Stimulated activated CD4-positive, alpha-beta T cell treated with anti-CD3 and anti-CD28 coated beads, Interleukin-1b, Interleukin-23, amount 100 ng/mL, for 4 hours (primary cell): ENCODE results near the gene PTRHD1.
"Not testable (repeated sequence)": the region's sequence is repeated elsewhere in the genome, so short reads cannot be mapped to it uniquely, and the experiment has no call there.

ENCODE experiments used
- DNase-seq, 2 donors: peaks; one replicate each; pipeline ENCODE4 v3.0.0-alpha.2; 2020; ENCODE audit warnings: low read depth in 2 of 2

Gene PTRHD1

GRCh38 chr2:24792874-24793760, at the start of gene PTRHD1, which contains the start of gene CENPO:
Gene PTRHD1, minus strand, starts transcription at chr2:24793391. Its CDS starts 14 bp downstream, at chr2:24793377.
Gene CENPO, plus strand, starts transcription at chr2:24793425. Its CDS starts 495 bp downstream, at chr2:24793920.
- peak; percentile 91 for DNase-seq

- DNase-seq: no peak
Observed at GRCh38 chr2:24842081-24843050, 49.2 kb upstream of the PTRHD1 start.

DNA sequence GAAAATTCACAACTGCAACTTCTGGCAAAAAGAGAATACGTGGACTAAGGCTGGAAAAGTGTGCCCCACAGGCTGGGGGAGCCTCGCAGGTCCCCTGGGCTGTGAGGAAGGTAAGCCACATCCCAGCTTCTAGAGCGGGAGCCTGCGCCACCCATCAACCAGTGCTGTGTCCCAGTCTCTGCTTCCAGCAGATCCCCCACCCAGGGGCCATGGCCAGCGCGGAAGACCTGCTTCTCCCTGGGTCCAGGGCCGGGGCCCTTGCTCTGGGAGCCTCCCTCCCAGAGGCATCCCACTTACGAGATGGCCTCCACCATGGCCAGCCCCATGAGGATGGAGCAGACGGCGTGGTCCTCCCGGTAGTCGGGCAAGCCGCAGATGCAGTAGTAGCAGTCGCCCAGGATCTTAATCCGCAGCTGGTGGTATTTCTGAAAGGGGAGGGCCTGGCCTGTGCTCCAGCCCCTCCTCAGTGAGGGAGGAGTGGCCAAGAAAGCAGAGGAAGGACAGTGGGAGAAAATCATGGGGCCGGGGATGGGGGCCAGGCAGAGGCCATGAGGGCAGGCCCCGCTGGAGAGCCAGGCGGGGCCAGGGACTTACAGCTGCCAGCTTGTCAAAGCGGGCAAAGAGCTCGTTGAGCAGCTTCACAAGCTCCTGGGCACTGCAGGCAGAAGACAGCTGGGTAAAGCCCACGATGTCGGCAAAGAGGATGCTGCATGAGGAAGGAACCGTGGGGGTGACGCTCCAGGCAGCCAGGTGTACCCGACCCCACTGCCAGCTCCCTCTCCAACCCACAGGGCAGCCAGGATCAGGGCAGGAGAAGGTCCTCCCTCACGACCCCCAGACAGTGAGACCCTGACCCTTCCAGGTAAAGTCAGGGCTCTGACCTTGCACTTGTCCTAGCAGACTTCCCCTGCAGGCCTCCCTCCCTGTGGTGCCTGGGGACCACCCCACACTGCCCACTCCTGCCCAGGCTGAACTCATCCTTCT, 48.1 kb upstream of the PTRHD1 start:
- DNase-seq: no peak

GRCh38 chr2:24840164-24840869, 47.1 kb upstream of the PTRHD1 start:
- no peak for DNase-seq

DNA sequence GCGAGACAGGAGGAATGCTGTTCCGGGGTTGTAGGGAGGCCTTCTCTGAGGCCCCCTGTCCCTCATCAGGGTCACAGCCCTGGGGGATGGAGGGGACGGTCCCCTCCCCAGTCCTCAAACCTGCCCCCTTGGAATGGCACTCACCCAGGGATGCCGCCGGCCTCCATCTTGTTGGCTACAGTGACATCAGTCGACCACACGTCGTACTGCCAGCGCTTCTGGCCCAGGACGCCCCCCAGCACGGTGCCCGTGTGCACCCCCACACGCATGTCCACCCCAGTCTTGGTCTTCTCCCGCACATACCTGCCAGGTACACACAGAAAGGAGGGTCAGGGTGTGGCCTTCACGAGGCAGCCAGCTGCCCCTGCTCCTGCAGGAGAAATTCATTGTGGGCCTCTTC, 46.5 kb upstream of the PTRHD1 start:
- DNase-seq: no peak

DNA sequence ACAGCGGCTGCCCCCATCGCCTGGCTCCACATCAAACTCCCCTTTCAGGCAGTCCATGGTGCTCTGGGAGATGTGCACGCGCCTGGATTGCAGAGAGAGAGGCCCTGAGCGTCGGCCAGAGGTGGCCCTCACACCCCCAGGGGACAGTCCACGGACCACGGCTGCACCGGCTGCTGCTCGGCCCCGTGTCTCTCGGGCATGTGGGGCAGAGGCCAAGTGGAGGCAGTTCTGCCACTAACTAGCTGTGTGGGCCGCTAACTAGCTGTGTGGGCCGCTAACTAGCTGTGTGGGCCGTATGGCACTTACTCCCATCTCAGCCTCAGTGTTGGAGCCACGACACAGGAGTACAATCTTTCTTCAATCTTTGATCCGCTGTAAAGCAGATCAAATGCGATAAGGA, 45.4 kb upstream of the PTRHD1 start:
- no peak for DNase-seq

DNA sequence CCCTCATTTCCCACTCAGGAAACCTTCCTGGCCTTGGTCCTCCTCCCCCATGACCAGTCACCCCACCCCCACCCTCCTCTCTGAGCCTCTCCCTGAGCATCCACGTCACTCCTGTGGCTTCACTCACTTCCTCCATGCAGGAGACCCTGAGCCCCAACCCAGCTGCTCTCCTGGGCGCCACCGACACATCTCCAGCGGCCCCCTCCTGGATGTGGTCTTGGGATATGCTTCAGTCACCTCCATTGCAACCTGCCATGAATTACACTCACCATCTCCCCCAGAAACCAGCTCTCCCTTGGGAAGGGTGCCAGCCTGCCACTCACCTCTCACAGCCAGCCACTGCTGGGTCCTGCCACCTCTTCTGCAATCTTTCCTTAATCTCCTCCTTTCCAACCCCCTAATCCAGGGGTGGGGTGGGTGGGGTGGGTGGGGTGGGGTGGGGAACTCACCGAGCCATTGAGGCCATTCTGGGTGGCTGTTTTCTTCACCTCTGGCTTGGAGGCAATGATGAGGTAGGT, 44.9 kb upstream of the PTRHD1 start:
- no peak for DNase-seq

GRCh38 chr2:24836706-24837105, 43.5 kb upstream of the PTRHD1 start:
- no peak for DNase-seq

- no peak for DNase-seq
Observed at GRCh38 chr2:24836206-24836605, 43.0 kb upstream of the PTRHD1 start.

- not testable (repeated sequence) for DNase-seq
Observed at GRCh38 chr2:24835411-24835810, 42.2 kb upstream of the PTRHD1 start.

DNA sequence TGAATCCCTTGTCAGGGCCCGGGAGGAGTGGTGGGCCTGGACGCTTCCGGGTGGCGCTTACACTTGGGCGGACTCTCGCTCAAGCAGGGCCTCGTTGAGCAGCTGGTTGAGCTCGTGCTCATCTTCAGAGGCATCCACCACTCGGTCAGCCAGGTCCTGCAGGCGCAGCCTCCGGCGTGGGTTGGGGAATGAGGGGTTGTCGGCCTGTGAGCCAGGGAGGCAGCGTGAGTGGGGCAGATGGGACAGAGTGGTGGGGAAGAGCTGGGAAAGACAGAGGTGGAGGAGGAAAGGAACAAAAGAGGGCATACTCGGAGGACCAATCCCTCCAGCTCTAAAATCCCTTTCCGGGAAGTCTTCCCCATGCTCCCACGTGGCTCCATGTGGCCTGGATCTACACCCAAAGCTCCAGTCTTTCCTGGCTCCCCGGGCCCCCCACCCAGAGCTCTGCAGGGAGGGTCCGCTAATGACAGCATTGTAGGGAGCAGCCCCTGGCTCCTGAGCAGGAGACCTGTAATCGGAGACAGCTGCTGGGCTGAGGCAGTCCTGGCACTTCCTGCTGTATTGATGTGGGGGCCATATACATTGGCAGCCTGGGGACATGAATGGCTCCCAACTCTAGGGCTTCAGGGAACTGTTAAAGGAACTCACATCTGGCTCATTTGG, 41.7 kb upstream of the PTRHD1 start:
- no peak for DNase-seq

DNA sequence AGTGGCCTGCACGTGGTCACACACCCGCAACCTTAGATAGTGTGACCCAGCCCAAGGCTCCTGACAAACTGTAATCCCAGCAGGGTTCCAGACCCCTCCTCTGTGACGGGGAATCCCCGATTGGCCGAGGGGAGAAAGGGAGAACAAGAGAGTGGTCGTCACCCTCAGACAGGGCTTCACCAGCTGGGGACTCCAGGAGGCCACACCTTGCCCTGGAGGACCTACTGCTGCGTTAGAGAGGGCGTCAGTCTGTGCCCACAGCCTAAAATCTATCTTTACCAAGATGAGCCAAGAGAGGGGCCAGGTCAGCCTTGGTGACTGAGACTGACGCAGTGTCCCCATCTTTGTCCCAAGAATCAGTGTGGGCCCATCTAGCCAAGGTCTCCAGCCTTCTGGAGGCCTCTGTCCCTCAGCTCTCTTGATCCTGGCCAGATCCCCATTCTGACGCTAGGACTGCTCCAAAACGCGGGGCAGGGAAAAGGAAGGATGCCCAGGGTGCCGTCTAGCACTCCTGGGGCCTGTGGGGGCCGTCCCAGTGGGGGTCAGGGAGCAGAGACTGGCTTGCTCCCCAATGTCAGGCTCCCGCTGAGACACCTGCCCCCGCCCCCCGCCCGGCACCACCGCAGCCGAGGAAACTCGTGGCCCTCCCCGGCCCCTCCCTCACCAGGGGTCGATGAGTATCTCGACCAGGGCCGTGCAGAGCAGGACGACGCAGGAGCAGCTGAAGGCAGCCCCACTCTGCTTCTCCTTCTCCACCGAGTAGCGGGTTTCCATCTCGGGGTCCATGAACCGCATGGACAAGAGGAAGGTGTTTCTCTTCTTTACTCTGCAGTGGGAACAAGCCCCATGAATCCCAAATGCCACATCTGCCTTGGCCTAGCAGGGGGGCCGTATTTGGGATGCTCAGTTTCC, 40.9 kb upstream of the PTRHD1 start:
- DNase-seq: no peak

GRCh38 chr2:24832931-24833701, 39.9 kb upstream of the PTRHD1 start:
- no peak for DNase-seq

DNA sequence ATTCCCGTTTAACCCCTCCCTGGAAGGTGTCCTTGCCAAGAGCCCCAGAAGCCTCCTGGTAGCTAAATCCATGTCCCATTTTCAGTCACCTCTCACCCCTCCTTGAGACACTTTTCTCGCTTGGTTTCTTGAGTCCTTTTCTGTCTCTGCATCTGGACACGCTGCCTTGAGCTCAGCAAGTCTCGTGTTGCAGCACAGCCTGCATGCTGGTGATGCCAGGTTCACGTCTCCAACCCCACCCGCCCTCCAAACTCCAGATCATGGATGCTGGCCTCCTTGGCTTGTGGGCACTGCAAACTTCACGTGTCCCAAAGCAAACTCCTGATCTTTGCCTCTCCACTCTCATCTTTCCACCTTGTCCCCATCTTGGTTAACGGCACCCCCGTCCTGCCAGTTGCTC, 39.3 kb upstream of the PTRHD1 start:
- DNase-seq: no peak

GRCh38 chr2:24832073-24832461, 38.9 kb upstream of the PTRHD1 start:
- DNase-seq: no peak

GRCh38 chr2:24831221-24832072, 38.3 kb upstream of the PTRHD1 start:
- no peak for DNase-seq

- DNase-seq: no peak
Observed at GRCh38 chr2:24830786-24831185, 37.6 kb upstream of the PTRHD1 start.
